GM04503 (cell line): Measurements from ENCODE around the gene RTN4R.

Source experiments
- DNase-seq: peaks from one replicate; pipeline ENCODE4 v3.0.0-alpha.2; 2012; ENCODE audit warnings: low read depth

Gene RTN4R

GRCh38 chr22:20241579-20242392 is 26.3 kb downstream of the RTN4R start:
- DNase-seq: no peak

- no peak for DNase-seq
Measured at GRCh38 chr22:20240900-20241299, 27.2 kb downstream of the RTN4R start.

GRCh38 chr22:20240447-20240764 is 27.7 kb downstream of the RTN4R start:
- no peak for DNase-seq

GRCh38 chr22:20239676-20240446 is 28.3 kb downstream of the RTN4R start:
- DNase-seq: no peak

- no peak for DNase-seq
Measured at GRCh38 chr22:20238901-20239675, 29.0 kb downstream of the RTN4R start.

GRCh38 chr22:20238536-20238900 is 29.6 kb downstream of the RTN4R start:
- DNase-seq: no peak

GRCh38 chr22:20237480-20238440 is 30.4 kb downstream of the RTN4R start:
- no peak for DNase-seq

- no peak for DNase-seq
Measured at GRCh38 chr22:20236052-20236717, 31.9 kb downstream of the RTN4R start.

- no peak for DNase-seq
Measured at GRCh38 chr22:20235389-20235991, 32.6 kb downstream of the RTN4R start.

- DNase-seq: no peak
Measured at GRCh38 chr22:20234760-20235388, 33.2 kb downstream of the RTN4R start.

- no peak for DNase-seq
Measured at GRCh38 chr22:20234314-20234682, 33.8 kb downstream of the RTN4R start.

- no peak for DNase-seq
Measured at GRCh38 chr22:20233351-20234313, 34.5 kb downstream of the RTN4R start.

GRCh38 chr22:20232781-20233180 is 35.3 kb downstream of the RTN4R start:
- DNase-seq: no peak

GRCh38 chr22:20232237-20232598 is 35.9 kb downstream of the RTN4R start:
- no peak for DNase-seq

GRCh38 chr22:20231514-20232236 is 36.4 kb downstream of the RTN4R start:
- DNase-seq: no peak

- DNase-seq: no peak
Measured at GRCh38 chr22:20230777-20231420, 37.2 kb downstream of the RTN4R start.

- no peak for DNase-seq
Measured at GRCh38 chr22:20229916-20230775, 38.0 kb downstream of the RTN4R start.
